CD4-positive, alpha-beta T cell treated with Interleukin-15 for 1 hour (primary cell): ENCODE data around the gene FAM227A.
"Not testable (repeated sequence)": the region's sequence is repeated elsewhere in the genome, so short reads cannot be mapped to it uniquely, and the experiment has no call there.

Source experiments
- DNase-seq: peaks from one replicate; pipeline ENCODE4 v3.0.0-alpha.2; 2020

FAM227A gene

DNA sequence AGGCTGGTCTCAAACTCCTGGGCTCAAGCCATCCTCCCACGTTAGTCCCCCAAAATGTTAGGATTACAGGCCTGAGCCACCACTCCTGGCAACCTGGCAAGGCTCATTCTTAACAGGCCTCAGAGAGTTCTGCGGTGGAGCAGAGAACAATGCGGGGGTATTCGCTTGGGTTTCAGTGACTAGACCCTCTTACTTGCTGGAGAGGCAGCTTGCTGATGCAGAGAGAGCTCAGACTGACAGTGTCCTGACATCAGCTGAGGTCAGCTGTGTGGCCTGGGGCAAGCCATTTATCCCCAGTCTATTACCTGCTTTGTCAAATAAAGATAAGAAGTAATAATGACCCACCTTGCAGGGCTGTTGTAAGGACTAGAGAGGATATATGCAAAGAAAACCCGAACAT lies 46.0 kb downstream of the FAM227A start:
- no peak for DNase-seq

DNA sequence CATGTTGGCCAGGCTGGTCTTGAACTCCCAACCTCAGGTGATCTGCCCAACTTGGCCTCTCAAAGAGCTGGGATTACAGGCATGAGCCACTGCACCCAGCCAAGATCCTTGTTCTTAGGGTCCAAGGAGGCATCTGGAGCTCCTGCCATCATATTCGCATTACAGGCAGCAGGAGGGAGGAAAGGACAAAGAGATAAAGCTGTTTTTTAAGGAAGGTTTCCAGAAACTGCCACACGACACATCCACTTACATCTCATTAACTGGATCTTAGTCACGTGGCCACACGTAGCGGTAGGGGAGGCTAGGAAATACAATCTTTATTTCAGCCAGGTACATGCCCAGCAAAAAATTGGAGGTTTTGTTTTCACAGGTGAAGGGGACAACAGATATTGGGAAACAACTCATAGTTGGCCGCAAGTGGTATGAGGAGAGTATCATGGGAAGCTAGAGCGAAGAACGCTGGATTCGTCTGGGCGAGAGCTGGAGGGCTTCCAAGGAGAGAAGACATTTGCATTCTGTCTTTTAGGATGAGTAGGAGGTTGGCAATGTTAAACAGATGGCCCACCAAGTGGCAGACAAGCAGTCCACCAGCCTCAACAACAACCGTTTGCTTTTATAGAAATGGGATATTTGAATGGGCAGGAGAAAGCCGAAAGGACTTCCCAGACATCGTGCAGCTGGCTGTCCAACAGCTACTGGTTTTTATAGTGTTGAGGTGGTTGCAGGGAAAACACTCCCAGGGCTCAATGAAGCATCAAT lies 47.0 kb downstream of the FAM227A start:
- no peak for DNase-seq

GRCh38 chr22:38607680-38608079 lies 48.5 kb downstream of the FAM227A start:
- no peak for DNase-seq

DNA sequence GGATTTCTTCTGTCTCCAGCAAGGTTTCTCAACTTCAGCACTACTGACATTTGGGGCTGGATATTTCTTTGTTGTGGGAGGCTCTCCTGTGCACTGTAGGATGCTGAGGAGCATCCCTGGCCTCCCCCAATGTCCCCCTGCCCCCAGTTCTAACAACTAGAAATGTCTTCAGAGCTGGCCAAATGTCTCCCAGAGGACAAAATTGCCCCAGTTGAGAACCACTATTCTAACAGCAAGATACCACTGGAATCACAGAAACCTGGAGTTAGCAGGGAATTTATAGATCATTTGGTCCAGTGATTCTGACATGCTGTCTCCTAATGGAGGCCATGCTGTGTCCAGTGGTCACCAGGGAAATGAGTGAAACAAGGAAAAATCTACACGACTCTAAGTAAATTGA lies 54.0 kb downstream of the FAM227A start:
- DNase-seq = no peak

- no peak for DNase-seq
Measured at GRCh38 chr22:38601221-38601764, 54.9 kb downstream of the FAM227A start.

GRCh38 chr22:38599466-38599865 lies 56.7 kb downstream of the FAM227A start:
- DNase-seq = no peak

GRCh38 chr22:38582923-38583322 lies 73.3 kb downstream of the FAM227A start:
- DNase-seq = not testable (repeated sequence)

DNA sequence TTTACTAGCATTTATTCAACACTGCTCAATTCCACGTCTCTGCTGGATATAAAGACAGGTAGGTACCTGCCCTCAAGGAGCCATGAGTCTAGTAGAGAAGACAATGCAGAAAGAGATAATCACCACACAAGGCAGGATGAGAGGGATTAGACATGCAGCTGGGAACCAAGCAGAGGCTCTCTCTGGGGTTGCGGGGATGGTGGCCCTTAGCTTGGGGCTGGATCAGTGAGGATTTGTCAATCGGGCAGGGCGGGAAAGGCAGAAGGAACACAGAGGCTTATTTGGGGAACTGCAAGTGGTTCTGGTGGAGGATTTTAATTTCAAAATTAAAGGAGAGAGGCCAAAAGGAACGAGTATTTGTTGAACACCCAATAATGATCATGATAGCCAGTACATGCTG lies 77.7 kb downstream of the FAM227A start:
- no peak for DNase-seq

DNA sequence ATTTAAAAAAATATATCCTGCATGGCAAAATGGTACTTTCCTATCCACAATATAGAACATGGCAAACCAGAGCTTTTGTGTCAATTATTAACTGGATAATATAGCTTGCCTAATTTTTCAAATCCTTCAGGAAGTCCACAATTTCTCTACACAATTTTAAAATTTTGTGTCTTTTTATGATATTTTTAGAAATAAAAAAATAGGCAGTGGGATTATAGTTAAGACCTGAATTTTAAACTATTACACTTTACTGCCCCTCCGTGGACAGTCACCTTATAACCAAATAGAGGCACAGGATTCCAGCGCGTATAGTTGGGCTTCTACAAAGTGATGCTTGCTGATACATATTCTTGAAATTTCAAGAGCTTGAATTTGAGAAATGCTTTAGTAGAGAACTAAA lies 84.1 kb downstream of the FAM227A start:
- peak; percentile 25 for DNase-seq

DNA sequence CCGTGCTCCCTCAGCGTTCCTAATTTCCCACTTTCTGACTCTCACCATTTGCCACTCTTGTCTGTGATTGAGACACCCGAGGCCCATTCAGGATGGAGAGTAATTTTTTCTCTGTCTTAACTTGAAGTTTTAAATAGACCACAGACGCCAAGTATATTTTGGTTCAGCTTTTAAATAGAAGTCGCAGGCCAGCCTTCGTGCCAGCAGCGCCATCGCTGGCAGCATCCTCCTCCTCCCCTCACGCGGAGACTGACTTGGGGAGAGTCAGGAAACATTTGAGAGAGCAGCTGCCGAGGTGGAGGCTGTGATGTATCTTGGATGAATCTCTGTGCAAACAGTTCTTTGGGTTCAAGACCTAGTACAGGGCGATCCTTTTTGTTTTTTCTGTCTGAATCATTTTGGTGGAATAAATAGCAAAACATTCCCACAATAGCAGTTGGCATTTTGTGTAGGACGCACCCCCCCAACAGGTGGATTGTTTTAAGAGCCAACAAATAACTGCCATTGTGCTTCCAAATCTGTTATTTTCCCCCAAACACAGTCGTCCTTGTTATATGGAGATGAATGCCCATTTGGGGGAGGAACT lies 85.3 kb downstream of the FAM227A start:
- peak; percentile 19 for DNase-seq

DNA sequence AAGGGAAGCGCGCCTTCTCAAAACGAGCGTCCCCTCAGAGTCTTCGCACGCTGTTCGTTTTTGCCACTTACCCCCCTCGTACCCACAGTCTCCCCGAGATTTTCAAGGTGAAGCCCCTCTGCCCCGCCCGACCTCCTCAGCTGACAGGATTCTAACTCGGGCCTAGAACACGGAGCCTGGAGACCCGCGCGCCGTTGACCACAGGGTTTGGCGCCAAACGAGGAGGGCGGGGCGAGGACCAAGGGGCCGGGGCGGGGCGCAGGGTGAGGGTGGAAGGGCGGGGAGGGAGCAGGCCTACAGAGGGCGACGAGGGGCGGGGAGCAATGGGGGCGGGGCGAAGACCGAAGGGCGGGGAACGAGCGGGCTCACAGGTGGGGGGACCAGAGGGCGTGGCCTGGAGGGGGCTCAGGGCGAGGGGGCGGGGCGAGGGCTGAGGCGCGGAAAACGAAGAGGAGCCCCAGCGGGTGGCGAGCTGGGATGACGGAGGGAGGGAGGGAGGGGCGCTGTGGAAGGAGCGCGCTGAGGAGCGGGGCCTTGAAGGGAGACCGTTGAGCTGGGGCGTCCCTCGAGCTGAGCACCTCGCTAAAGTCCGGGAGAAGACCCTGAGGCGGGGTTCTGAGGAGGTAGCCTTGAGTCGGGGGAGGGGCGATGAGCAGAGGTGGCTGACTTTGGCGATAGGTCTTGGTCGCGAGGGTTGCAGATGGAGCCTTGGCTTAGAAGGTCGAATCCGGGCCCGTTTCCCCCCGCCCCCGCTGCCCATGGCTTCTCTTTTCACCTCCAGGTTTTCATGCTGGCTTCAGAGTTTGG lies 86.0 kb downstream of the FAM227A start, which contains the start of gene DMC1:
Gene DMC1, minus strand, starts transcription at position 212 of the 807 bp plus-strand sequence. CDS start 1,927 bp downstream, outside the sequence.
- DNase-seq = peak; percentile 95

- DNase-seq = no peak
Measured at GRCh38 chr22:38569181-38569971, 86.8 kb downstream of the FAM227A start.

- DNase-seq = no peak
Measured at GRCh38 chr22:38567531-38568285, 88.5 kb downstream of the FAM227A start.

DNA sequence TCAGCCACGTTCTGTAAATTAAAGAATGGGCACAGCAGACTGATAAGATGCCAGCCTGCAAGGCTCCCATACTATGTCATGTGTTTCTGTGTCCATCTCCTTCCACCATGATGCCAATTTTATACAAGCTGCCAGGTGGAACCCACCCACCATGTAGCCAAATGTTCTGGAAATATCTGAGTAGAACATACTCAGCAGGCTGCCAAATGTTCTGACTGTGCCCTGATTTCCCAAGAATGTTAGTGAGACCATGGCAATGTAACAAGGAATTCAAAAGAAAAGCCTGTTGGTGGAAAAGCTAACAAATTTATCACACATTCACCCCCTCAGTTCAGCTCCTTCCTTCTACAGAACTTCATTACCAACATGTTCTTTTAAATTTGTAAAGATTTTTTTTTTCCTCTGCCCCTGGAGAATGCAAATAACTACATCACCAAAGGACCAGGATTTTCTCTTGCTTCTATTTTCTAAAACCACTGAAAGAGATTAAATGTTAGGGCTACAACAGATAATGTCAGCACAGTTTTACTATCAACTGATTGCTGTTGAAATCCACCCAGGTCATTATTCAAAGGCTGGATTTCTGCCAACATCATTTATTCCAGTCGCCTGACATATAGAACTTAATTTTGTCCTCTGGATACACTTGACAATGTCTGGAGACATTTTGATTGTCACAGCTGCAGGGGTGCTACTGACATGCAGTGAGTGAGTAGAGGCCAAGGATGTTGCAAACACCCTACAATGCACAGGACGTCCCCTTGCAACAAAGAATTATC lies 89.3 kb downstream of the FAM227A start:
- no peak for DNase-seq

- DNase-seq = no peak
Measured at GRCh38 chr22:38565441-38565840, 90.8 kb downstream of the FAM227A start.

- no peak for DNase-seq
Measured at GRCh38 chr22:38564669-38565068, 91.5 kb downstream of the FAM227A start.

- no peak for DNase-seq
Measured at GRCh38 chr22:38554281-38554680, 101.9 kb downstream of the FAM227A start.

DNA sequence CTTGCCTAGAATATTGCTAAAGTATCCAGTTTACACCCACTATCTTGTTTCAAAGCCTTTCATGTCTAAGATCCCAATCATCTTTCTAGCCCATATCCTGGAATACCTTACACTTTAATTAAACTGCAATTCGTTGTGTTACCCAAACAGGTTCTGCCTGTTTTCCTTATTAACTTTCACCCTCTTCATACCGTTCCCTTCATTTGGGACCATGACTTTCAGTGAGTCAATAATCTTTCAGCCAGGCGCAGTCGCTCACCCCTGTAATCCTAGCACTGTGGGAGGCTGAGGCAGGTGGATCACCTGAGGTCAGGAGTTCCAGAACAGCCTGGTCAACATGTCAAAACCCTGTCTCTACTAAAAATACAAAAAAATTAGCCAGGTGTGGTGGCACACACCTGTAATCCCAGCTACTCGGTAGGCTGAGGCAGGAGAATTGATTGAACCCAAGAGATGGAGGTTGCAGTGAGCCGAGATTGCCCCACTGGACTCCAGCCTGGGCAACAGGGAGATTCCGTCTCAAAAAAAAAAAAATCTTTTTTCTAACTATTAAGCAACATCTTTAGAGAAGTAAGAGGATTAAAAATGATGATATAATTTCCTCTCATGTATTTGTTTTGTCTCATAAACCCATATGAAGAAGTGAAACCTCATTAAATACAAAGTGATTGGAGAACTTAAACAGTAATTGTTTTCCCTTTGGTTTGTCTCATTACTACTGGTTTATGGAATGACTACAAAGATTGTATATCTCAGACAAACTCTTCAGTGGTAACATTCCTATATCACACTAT lies 106.9 kb downstream of the FAM227A start:
- peak; percentile 19 for DNase-seq

DNA sequence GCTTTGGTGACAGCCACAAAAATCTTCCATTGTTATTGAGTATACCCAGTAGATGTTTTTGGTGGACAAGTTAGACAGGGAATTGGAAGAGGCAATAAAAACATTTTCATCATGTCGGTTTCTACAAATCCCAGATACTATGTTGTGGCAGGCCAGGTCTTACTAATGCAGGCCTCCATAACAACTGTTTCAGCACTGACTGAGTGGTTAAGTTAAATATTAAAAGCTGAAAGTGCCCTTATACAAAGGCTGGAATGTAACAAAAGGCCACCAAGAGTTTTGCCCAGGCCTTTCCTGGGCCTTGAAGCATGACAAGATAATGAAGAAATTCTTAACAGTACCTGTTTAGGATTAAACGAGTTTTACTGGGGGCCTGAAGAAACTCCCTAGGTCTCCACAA lies 115.5 kb downstream of the FAM227A start:
- no peak for DNase-seq
